HG03558 (cell line): ENCODE measurements around the gene LYL1.
"Not testable (repeated sequence)": the region's sequence is repeated elsewhere in the genome, so short reads cannot be mapped to it uniquely, and the experiment has no call there.

Source experiments
- ATAC-seq: cut with Tn5 transposase; IDR thresholded peaks from one replicate; pipeline ENCODE4 v1.9.1; 2021; ENCODE audit warnings: moderate number of reproducible peaks; ENCODE audit not compliant: unreplicated experiment; ENCODE audit errors: extremely low read depth

Gene LYL1

DNA sequence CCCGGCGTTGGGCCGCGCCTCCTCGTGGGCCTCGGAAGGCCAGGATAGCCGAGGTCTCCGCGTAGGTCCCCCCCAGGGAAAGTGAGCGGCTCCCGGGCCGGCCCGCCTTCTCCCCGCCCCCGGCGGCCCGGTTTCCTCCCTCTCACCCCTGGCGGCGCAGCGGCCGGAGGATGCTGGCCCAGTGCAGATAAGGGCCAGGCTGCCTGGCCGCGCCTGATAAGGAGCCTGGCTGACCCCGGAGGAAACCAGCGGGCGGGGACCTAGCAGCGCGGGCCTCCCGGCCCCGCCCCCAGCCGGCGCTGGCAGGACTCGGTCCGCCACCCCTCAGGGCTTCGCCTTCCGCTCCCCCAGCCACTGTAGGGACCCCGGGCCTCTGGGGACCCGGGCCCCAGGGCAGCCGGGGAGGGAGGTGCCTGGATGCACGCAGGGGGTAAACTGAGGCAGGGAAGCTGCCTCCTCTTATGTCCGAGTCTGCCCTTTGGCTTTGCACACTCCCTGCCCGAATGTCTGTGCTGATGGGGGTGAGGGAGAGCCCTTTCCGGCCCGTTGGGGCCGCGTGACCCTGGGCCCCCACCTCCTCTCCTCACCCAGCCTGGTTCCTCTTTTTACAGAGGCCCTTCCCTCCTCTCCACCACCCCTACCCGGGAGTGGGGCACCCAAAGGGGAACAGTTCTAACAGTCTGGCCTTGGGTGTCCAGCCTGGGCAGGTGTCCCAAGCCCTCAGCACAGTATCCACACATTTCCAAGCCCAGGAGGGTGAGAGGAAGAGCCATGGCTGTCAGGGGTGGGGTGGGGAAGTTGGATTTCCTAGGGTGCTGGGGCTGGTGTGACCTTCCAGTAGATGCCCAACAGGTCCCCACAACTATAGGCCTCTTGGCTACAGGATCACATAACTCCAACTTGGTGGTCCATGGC is at the start of gene LYL1:
TSS of gene LYL1 (minus strand) at position 193 of the 915 bp plus-strand sequence. CDS start 1,687 bp downstream, outside the sequence.
- ATAC-seq, result no peak

GRCh38 chr19:13151605-13152355 is 49.1 kb upstream of the LYL1 start:
- no peak for ATAC-seq

DNA sequence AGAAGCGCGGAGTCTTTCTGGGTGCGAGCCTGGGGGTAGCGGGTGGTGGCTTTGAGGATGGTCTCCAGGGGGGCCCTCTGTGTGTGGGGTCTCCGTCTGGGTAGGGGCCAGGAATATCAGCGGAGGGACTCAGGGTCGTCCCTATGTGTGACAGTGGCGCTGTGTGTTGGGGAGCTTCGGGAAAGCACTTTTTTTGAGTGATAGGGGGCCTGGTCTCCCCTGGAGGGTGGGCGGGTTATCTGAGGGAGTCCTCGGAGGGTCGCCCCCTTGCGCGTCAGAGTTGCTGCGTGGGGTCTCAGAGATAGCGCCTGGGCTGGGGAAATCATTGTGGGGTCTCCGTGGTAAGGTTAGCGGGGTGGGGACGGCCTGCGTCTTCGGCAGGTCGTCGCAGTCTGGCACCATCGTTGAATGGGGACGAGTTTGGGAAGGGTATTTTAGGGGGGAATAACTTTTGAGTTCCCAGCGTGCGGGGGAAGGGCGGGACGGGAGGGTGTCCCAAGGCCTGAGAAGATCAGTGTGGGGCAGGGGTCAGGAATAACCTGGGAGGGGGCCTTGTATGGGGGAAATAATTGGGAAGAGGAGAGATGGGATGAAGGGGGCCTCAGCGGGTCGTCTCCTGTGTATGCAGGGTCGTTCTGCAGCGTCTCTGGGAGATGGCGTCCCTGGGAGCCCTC is 48.4 kb upstream of the LYL1 start:
- no peak for ATAC-seq

- no peak for ATAC-seq
Observed at GRCh38 chr19:13150187-13150930, 47.7 kb upstream of the LYL1 start, which contains the start of the genes IER2 and STX10. TSS of gene IER2 (plus strand) at chr19:13150411. CDS start at chr19:13153187, 2,776 bp downstream. TSS of gene STX10 (minus strand) at chr19:13150375. CDS start at chr19:13150173, 202 bp downstream.

- no peak for ATAC-seq
Observed at GRCh38 chr19:13149628-13150186, 47.0 kb upstream of the LYL1 start.

DNA sequence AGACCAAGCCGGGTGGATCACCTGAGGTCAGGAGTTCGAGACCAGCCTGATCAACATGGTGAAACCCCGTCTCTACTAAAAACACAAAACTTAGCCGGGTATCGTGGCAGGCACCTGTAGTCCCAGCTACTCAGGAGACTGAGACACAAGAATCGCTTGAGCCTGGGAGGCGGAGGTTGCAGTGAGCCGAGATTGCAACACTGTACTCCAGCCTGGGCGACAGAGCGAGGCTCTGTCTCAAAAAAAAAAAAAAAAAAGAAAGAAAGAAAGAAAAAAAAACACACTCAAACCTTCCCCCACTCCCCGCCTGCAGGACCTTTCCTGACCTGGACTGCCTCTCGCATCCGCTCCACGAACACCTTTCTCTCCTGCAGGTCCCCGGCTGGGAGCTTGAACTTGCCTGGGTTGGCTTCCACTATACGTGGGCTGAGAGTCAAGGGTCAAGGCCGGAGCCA is 46.5 kb upstream of the LYL1 start:
- ATAC-seq, result not testable (repeated sequence)

- no peak for ATAC-seq
Observed at GRCh38 chr19:13146763-13147563, 44.3 kb upstream of the LYL1 start.

- ATAC-seq, result no peak
Observed at GRCh38 chr19:13139633-13140311, 37.1 kb upstream of the LYL1 start.

- ATAC-seq, result no peak
Observed at GRCh38 chr19:13138916-13139198, 36.2 kb upstream of the LYL1 start.

- no peak for ATAC-seq
Observed at GRCh38 chr19:13138171-13138915, 35.7 kb upstream of the LYL1 start.

DNA sequence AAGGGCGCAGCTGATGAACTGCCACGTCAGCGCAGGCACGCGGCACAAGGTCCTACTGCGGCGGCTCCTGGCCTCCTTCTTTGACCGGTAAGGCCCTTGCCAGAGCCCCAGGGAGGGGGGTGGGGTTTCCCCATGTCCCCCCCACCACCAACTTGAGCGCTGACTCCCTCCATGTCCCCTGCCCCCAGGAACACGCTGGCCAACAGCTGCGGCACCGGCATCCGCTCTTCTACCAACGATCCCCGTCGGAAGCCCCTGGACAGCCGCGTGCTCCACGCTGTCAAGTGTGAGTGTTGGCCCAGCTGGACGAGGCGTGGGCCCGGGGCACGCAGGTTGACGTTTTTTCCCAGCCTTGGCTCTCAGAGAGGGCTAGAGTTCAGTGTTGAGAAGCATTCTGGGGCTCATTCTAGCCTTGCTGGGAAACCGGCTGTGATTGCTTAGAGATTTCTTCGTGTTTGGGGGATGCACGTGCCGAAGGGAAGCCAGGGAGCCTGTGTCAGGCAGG is 34.7 kb upstream of the LYL1 start:
- ATAC-seq, result no peak

DNA sequence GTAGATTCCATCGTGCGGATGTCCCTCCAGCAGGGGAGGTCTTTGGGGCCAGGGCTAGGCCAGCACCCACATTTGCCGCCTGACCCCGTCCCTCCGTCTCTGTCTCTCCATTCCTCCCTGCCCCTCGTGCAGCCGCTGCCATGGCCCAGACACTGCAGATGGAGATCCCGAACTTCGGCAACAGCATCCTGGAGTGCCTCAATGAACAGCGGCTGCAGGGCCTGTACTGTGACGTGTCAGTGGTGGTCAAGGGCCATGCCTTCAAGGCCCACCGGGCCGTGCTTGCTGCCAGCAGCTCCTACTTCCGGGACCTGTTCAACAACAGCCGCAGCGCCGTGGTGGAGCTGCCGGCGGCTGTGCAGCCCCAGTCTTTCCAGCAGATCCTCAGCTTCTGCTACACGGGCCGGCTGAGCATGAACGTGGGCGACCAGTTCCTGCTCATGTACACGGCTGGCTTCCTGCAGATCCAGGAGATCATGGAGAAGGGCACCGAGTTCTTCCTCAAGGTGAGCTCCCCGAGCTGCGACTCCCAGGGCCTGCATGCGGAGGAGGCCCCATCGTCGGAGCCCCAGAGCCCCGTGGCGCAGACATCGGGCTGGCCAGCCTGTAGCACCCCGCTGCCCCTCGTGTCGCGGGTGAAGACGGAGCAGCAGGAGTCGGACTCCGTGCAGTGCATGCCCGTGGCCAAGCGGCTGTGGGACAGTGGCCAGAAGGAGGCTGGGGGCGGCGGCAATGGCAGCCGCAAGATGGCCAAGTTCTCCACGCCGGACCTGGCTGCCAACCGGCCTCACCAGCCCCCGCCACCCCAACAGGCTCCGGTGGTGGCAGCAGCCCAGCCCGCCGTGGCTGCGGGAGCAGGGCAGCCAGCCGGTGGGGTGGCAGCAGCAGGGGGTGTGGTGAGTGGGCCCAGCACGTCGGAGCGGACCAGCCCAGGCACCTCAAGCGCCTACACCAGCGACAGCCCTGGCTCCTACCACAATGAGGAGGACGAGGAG is 32.7 kb upstream of the LYL1 start:
- ATAC-seq, result no peak

DNA sequence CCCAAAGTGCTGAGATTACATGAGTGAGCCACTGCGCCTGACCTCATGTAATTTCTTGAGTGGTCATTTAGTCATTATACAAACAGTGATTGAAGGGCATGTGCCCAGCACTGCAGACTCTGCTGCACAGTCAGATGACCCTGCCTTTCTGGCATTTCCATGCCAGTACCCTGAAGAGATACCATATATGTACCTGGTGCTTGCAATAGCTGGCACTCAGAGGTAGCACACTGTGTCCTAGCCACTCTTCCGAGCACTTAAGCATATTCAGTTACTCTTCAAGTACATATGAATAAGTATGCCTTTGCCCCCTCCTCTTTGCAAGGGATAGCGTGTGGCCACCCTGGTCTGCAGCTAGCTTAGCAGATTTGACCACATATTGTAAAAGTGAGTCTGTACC is 32.0 kb upstream of the LYL1 start:
- no peak for ATAC-seq

DNA sequence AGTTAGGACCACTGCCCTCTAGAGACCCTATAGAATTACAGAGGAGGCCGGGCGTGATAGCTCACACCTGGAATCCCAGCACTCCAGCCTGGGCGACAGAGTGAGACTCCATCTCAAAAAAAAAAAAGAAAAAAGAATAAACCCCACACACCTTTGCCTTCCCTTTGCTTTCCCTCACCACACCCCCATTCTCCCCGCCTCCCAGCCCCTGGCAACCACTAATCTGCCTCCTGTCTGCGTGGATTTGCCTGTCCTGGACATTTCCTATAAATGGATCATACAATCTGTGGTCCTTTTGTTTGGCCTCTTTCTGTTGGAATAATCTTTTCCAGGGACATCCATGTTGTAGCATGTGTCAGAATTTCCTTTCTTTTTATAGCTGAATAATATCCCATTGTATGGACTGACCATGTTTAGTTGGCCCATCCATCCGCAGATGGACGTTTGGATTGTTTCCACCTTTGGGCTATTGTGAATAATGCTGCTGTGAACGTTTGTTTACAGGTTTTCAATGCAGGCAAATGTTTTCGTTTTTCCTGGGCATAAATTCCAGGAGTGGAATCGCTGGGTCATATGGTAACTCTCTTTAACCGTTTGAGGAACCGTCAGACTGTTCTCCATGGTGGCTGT is 30.7 kb upstream of the LYL1 start:
- ATAC-seq, result no peak

DNA sequence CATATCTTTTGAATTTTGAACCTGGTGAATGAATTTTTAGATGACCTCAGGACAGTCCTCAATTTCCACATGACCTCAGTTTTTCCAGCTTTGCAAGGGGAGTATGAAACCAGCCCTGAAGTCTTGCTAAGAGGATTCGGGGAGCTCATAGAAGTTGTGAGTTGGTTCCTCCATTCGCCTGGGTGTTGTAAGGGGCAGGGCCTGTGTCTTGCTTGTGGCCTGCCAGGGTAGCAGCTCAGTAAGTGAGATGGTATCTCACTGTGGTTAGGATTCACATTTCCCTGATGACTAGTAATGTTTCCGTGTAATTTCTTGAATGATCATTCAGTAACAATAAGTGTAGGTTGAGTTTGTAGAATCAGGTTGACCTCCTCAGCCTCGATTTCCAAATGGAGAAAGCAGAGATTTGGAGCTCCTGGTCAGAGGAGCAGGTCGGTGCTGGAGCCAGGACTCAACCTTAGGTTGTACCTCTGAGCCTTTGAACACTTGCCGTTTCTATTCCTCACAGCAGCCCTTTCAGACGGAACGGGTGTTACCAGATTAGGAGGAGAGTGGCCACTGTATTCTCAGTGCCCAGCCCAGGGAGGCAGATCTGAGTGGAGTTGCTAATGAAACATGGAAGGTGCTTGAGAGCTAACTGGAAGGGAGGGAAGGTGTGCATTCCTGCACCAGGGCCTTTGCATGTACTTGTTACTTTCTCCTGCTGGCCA is 30.0 kb upstream of the LYL1 start:
- ATAC-seq, result no peak
